ENCODE data around the gene DECR2. TPM values are rescaled to one million over a fixed set of nuclear protein-coding genes. Genes with fewer than 3 reads are reported as not detected.

DECR2 gene
- total and polyA plus RNA-seq, 10 of the 15 experiments (the other 5 are each of a cell fraction or from before 2014, with no cell fraction given), result 0.53 to 20.3 (median 6.0) TPM

- no peak for FAIRE-seq
- no peak for ATAC-seq
- CTCF ChIA-PET, result no interaction called here
These were observed 27.7 kb upstream of the DECR2 start for GRCh38 chr16:373848-374615.

More at GRCh38 chr16:373848-374615, 27.7 kb upstream of the DECR2 start:
- SMC1A ChIA-PET (ENCODE audit: uncharacterized antibody, unreplicated experiment), result no interaction called here
- in situ Hi-C loops (cut with MboI) (no loop called here), intact Hi-C loops (cut with micrococcal nuclease; ENCODE audit: unreplicated experiment) (no loop called here)
- H3K9ac ChIP-seq (ENCODE audit: control insufficient read depth, insufficient read depth, low read length), result no peak overlapping the region
- no peaks in the 10 kb centered on the region for H3K27me3 ChIP-seq (replicated peaks in 1 of 2; ENCODE audit: control insufficient read depth in 2 of 2, insufficient read depth in 2 of 2, low read length in 1 of 2)
- peaks cover 4% of the 10 kb centered on the region for H3K79me2 ChIP-seq (ENCODE audit: control insufficient read depth, insufficient read depth, low read length)
- no peaks in the 10 kb centered on the region for H4K20me1 ChIP-seq (ENCODE audit: control insufficient read depth, insufficient read depth)
- no peak overlapping the region for H3K4me2 ChIP-seq (ENCODE audit: control insufficient read depth, insufficient read depth)
- no peak overlapping the region for H3K4me3 ChIP-seq
- no peak overlapping the region for H2AFZ ChIP-seq (ENCODE audit: control insufficient read depth, low read depth, low read length)
- RAD21 ChIA-PET (ENCODE audit: unreplicated experiment), result no interaction called here
- no peak for DNase-seq (ENCODE audit: low read depth, low spot score)
- no peak overlapping the region for H3K27ac ChIP-seq (ENCODE audit: control insufficient read depth, insufficient read depth)
- BruUV-seq (replicated peaks), result no TSS peak
- TF ChIP-seq NR2F1 (conservative IDR thresholded peaks at IDR 0.05), result no peak
- TF ChIP-seq RELA (IDR thresholded peaks at IDR 0.05; ENCODE audit: borderline replicate concordance, partially characterized antibody), result no peak
- no peak for TF ChIP-seq IRF5 (IDR thresholded peaks at IDR 0.05; ENCODE audit: borderline replicate concordance)
- TF ChIP-seq MXI1 (IDR thresholded peaks at IDR 0.05; ENCODE audit: low read depth, low read length), result no peak
- no peak for TF ChIP-seq ZNF274 (IDR thresholded peaks at IDR 0.05; ENCODE audit: insufficient read depth, insufficient read length)
- TF ChIP-seq TAF1 (IDR thresholded peaks at IDR 0.05; ENCODE audit: borderline replicate concordance, low read depth, low read length), result no peak
- no peak for TF ChIP-seq ETV6 (conservative IDR thresholded peaks at IDR 0.05 in 1 of 2, IDR thresholded peaks at IDR 0.05 in 1 of 2; ENCODE audit: borderline replicate concordance in 1 of 2, low read depth in 1 of 2)
- no peak for TF ChIP-seq PKNOX1 (IDR thresholded peaks at IDR 0.05)
- TF ChIP-seq NR2C2 (IDR thresholded peaks at IDR 0.05; ENCODE audit: borderline replicate concordance, control insufficient read depth, insufficient read length, low read depth), result no peak
- TF ChIP-seq HDAC6 (IDR thresholded peaks at IDR 0.05; ENCODE audit: unreplicated experiment), result no peak
- no peak for TF ChIP-seq USF2 (IDR thresholded peaks at IDR 0.05; ENCODE audit: borderline replicate concordance, low read depth, low read length)
- no peak for TF ChIP-seq RCOR1 (conservative IDR thresholded peaks at IDR 0.05; ENCODE audit: low read depth, low read length)
- TF ChIP-seq RUNX3 (IDR thresholded peaks at IDR 0.05; ENCODE audit: low read length), result no peak
- TF ChIP-seq WRNIP1 (IDR thresholded peaks at IDR 0.05; ENCODE audit: borderline replicate concordance, low read depth, low read length), result no peak
- no peak for TF ChIP-seq BACH1 (IDR thresholded peaks at IDR 0.05; ENCODE audit: borderline replicate concordance)
- peaks cover 4% of the 10 kb centered on the region; the same call in 1 of the 2 replicates for H3K4me1 ChIP-seq (ENCODE audit: control insufficient read depth, insufficient read depth, low read length)
- H3K36me3 ChIP-seq (ENCODE audit: control insufficient read depth in 2 of 2, insufficient read depth in 2 of 2, low read length in 1 of 2), result peaks cover 0 to 9% of the 10 kb centered on the region in 2 experiments; a peak in 3 of 4 replicates
- POLR2A ChIA-PET, result no interaction called here
- no peaks in the 10 kb centered on the region for H3K9me3 ChIP-seq (replicated peaks; ENCODE audit: control insufficient read depth, insufficient read depth, low read length)
- WGBS (ENCODE audit: insufficient coverage, insufficient replicate concordance, low lambda C conversion rate, missing lambda C conversion rate), result 94% methylated on average over 39 of the region's 44 CpGs

All from GM12878 (cell line).